OCI-LY1 (cell line): ENCODE results near the gene ZNF862.

Experiments
- EZH2 ChIP-seq: fragments of 200-600 bp; sonication (generic), shearing (Covaris generic); IDR thresholded peaks from 2 replicates; pipeline ENCODE4 v1.8.0; 2017; ENCODE audit warnings: borderline replicate concordance, mixed run types, mild to moderate bottlenecking, antibody characterized with exemption, low read length, moderate library complexity, mixed read lengths
- TF ChIP-seq, protein P1 (sequence below): fragments of 200-600 bp; sonication (generic), shearing (Covaris generic); IDR thresholded peaks from 2 replicates; pipeline ENCODE4 v1.5.1; 2017; ENCODE audit warnings: mild to moderate bottlenecking, antibody characterized with exemption, low read length, moderate library complexity, mixed read lengths

DNA sequence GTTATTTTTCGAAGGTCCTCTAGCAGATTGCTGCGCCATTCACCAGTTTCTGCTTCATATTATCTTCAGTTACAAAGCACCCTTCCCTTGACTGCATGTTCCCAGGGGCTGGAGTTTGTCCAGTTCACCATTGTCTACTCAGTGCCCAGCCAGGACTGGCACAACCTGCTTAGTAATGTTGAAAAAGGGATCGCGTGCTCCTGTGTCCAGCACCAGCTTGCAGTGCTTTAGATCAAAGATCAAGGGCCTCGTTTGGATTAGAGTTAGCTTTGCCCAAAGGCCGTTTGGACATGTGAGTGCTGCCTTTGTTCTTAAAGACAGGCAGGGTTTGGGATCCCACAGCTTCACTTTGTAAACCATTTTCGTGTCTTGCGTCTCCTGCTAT lies 36.5 kb downstream of the ZNF862 start:
- TF ChIP-seq, protein P1, sequence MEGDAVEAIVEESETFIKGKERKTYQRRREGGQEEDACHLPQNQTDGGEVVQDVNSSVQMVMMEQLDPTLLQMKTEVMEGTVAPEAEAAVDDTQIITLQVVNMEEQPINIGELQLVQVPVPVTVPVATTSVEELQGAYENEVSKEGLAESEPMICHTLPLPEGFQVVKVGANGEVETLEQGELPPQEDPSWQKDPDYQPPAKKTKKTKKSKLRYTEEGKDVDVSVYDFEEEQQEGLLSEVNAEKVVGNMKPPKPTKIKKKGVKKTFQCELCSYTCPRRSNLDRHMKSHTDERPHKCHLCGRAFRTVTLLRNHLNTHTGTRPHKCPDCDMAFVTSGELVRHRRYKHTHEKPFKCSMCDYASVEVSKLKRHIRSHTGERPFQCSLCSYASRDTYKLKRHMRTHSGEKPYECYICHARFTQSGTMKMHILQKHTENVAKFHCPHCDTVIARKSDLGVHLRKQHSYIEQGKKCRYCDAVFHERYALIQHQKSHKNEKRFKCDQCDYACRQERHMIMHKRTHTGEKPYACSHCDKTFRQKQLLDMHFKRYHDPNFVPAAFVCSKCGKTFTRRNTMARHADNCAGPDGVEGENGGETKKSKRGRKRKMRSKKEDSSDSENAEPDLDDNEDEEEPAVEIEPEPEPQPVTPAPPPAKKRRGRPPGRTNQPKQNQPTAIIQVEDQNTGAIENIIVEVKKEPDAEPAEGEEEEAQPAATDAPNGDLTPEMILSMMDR: no peak
- TF ChIP-seq EZH2: no peak
